ENCODE measurements around the gene ANGPT4.

DNA sequence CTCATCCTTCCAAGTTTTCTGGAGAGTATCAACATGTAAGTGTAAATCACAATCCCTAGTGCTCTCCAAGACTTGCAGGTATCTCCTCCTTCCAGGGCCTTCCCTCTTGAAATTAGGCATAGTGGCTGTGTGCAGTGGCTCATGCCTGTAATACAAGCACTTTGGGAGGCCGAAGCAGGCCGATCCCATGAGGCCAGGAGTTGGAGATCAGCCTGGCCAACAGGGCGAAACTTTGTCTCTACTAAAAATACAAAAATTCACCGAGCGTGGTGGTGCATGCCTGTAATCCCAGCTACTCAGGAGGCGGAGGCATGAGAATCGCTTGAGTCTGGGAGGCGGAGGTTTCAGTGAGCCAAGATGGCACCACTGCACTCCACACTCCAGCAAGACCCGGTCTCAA is 9.4 kb upstream of the ANGPT4 start:
- TF ChIP-seq, protein P1, sequence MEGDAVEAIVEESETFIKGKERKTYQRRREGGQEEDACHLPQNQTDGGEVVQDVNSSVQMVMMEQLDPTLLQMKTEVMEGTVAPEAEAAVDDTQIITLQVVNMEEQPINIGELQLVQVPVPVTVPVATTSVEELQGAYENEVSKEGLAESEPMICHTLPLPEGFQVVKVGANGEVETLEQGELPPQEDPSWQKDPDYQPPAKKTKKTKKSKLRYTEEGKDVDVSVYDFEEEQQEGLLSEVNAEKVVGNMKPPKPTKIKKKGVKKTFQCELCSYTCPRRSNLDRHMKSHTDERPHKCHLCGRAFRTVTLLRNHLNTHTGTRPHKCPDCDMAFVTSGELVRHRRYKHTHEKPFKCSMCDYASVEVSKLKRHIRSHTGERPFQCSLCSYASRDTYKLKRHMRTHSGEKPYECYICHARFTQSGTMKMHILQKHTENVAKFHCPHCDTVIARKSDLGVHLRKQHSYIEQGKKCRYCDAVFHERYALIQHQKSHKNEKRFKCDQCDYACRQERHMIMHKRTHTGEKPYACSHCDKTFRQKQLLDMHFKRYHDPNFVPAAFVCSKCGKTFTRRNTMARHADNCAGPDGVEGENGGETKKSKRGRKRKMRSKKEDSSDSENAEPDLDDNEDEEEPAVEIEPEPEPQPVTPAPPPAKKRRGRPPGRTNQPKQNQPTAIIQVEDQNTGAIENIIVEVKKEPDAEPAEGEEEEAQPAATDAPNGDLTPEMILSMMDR (IDR thresholded peaks at IDR 0.05) = no peak
- no peak for TF ChIP-seq POLR2A (IDR thresholded peaks at IDR 0.05)
- TF ChIP-seq EP300 (IDR thresholded peaks at IDR 0.05) = no peak

Data from tibial nerve (tissue), 4 donors.